IMR-90 (cell line): ENCODE data around the gene BRD4. TPM values are rescaled to one million over a fixed set of nuclear protein-coding genes. Genes with fewer than 3 reads are reported as not detected.

Source experiments
- ATAC-seq: fragments of 200-7000 bp; cut with Tn5 transposase; 2 replicates; pipeline ENCODE4 v1.9.1; 2020; ENCODE audit warnings: low read depth, mild to moderate bottlenecking, moderate library complexity
- BruUV-seq: library from RNA; stranded (reverse); fragments of 400-500 nt; replicated peaks from 2 replicates; lab custom pipeline; 2021; lab: Mats Ljungman, UMichigan
- CTCF ChIA-PET: fragments of 300-600 bp; formaldehyde crosslinking; extraction: SDS; loops from one replicate; lab custom pipeline; 2021; ENCODE audit warnings: antibody characterized with exemption; lab: Yijun Ruan, JAX
- POLR2A ChIA-PET: fragments of 300-600 bp; sonication (Branson Sonifier 250); formaldehyde crosslinking; loops from one replicate; lab custom pipeline; 2022; ENCODE audit warnings: antibody characterized with exemption; ENCODE audit not compliant: unreplicated experiment; lab: Charles Lee
- DNase-seq: peaks from one replicate; pipeline ENCODE4 v3.0.0; 2013
- H2AFZ ChIP-seq: replicated peaks from 2 replicates; pipeline ENCODE3; 2013; ENCODE audit warnings: low read length, mild to moderate bottlenecking; ENCODE audit not compliant: poor library complexity
- H2AK5ac ChIP-seq: 2 replicates; pipeline ENCODE4 v1.6.1; 2013; ENCODE audit warnings: low read depth, low read length, inconsistent platforms
- H2AK9ac ChIP-seq: replicated peaks from 2 replicates; pipeline ENCODE3; 2013; ENCODE audit warnings: mild to moderate bottlenecking, low read depth, low read length, moderate library complexity; ENCODE audit not compliant: poor library complexity
- H2BK120ac ChIP-seq: 2 replicates; pipeline ENCODE4 v1.6.1; 2013; ENCODE audit warnings: low read depth, low read length, inconsistent platforms
- H2BK15ac ChIP-seq: 3 replicates; pipeline ENCODE4 v1.6.1; 2013; ENCODE audit warnings: low read depth, low read length, inconsistent platforms
- H2BK20ac ChIP-seq: 2 replicates; pipeline ENCODE4 v1.6.1; 2013; ENCODE audit warnings: low read depth, mild to moderate bottlenecking, inconsistent platforms, low read length, moderate library complexity
- H2BK5ac ChIP-seq: 2 replicates; pipeline ENCODE4 v1.6.1; 2013; ENCODE audit warnings: mild to moderate bottlenecking, low read depth, low read length, inconsistent platforms; ENCODE audit not compliant: poor library complexity, severe bottlenecking
- H3K14ac ChIP-seq: replicated peaks from 2 replicates; pipeline ENCODE4 v1.6.1; 2013; ENCODE audit warnings: low read depth, low read length, inconsistent platforms
- H3K18ac ChIP-seq: 2 replicates; pipeline ENCODE4 v1.6.1; 2013; ENCODE audit warnings: low read depth, low read length, control low read depth
- H3K23ac ChIP-seq: 2 replicates; pipeline ENCODE4 v1.6.1; 2013; ENCODE audit warnings: low read depth, low read length, inconsistent platforms
- H3K27ac ChIP-seq: 2 replicates; pipeline ENCODE4 v1.5.1; 2013; ENCODE audit warnings: mild to moderate bottlenecking, control low read depth, low read length; ENCODE audit not compliant: insufficient read depth
- H3K27me3 ChIP-seq: 2 replicates; pipeline ENCODE4 v1.6.1; 2013; ENCODE audit warnings: low read length; ENCODE audit not compliant: control insufficient read depth, insufficient read depth
- H3K36me3 ChIP-seq: 2 replicates; pipeline ENCODE4 v1.6.1; 2013; ENCODE audit warnings: low read length, mixed read lengths; ENCODE audit not compliant: control insufficient read depth, insufficient read depth
- H3K4ac ChIP-seq: 2 replicates; pipeline ENCODE4 v1.6.1; 2013; ENCODE audit warnings: low read depth, low read length, inconsistent platforms
- H3K4me1 ChIP-seq: 2 replicates; pipeline ENCODE4 v1.6.1; 2013; ENCODE audit warnings: low read length, mixed read lengths; ENCODE audit not compliant: control insufficient read depth, insufficient read depth
- H3K4me2 ChIP-seq: 2 replicates; pipeline ENCODE4 v1.6.1; 2013; ENCODE audit warnings: low read depth, mild to moderate bottlenecking, control low read depth, low read length, moderate library complexity
- H3K4me3 ChIP-seq: 2 replicates; pipeline ENCODE4 v1.5.1; 2013; ENCODE audit warnings: low read depth, mild to moderate bottlenecking, control low read depth, low read length, moderate library complexity; ENCODE audit not compliant: insufficient read depth
- H3K56ac ChIP-seq: 2 replicates; pipeline ENCODE4 v1.6.1; 2013; ENCODE audit warnings: low read length, inconsistent platforms; ENCODE audit not compliant: insufficient read depth; ENCODE audit errors: extremely low read depth
- H3K79me1 ChIP-seq, 2 experiments: 2 replicates each; pipeline ENCODE4 v1.6.1; 2013; ENCODE audit warnings: low read length in 2 of 2, inconsistent platforms in 1 of 2, low read depth in 1 of 2
- H3K9ac ChIP-seq: 2 replicates; pipeline ENCODE4 v1.6.1; 2013; ENCODE audit warnings: low read depth, low read length, control low read depth
- H3K9me1 ChIP-seq: 2 replicates; pipeline ENCODE4 v1.6.1; 2013; ENCODE audit warnings: low read length, inconsistent platforms; ENCODE audit not compliant: insufficient read depth
- H3K9me3 ChIP-seq: 2 replicates; pipeline ENCODE4 v1.6.1; 2013; ENCODE audit warnings: low read length; ENCODE audit not compliant: control insufficient read depth, insufficient read depth
- H4K20me1 ChIP-seq: 2 replicates; pipeline ENCODE4 v1.6.1; 2013; ENCODE audit warnings: low read length, inconsistent platforms; ENCODE audit not compliant: insufficient read depth
- H4K5ac ChIP-seq: 2 replicates; pipeline ENCODE4 v1.6.1; 2013; ENCODE audit warnings: mild to moderate bottlenecking, low read depth, low read length, control low read depth
- H4K8ac ChIP-seq, 2 experiments: 2 replicates each; pipeline ENCODE4 v1.6.1; 2013; ENCODE audit warnings: low read depth in 2 of 2, low read length in 2 of 2, control low read depth in 1 of 2, inconsistent platforms in 1 of 2
- H4K91ac ChIP-seq: 2 replicates; pipeline ENCODE4 v1.6.1; 2013; ENCODE audit warnings: low read depth, low read length, inconsistent platforms; ENCODE audit not compliant: insufficient read depth
- BHLHE40 ChIP-seq: fragments of 150-350 bp; IDR thresholded peaks from 2 replicates; pipeline ENCODE4 v1.6.1; 2016; ENCODE audit warnings: mild to moderate bottlenecking, low read depth, low read length
- CEBPB ChIP-seq: IDR thresholded peaks from 2 replicates; pipeline ENCODE4 v1.6.1; 2012; ENCODE audit warnings: low read depth, low read length, improper control_type of control experiment
- CHD1 ChIP-seq: IDR thresholded peaks from 2 replicates; pipeline ENCODE4 v1.6.1; 2012; ENCODE audit warnings: low read depth, low read length, improper control_type of control experiment
- FOS ChIP-seq: fragments of 150-350 bp; IDR thresholded peaks from 2 replicates; pipeline ENCODE4 v1.6.1; 2016; ENCODE audit warnings: low read depth, low read length
- MAFK ChIP-seq: IDR thresholded peaks from 2 replicates; pipeline ENCODE4 v1.6.1; 2012; ENCODE audit warnings: low read depth, low read length, improper control_type of control experiment
- MAZ ChIP-seq: IDR thresholded peaks from 2 replicates; pipeline ENCODE4 v1.6.1; 2012; ENCODE audit warnings: low read depth, mild to moderate bottlenecking, low read length, improper control_type of control experiment, moderate library complexity, borderline replicate concordance
- MXI1 ChIP-seq: IDR thresholded peaks from 2 replicates; pipeline ENCODE4 v1.6.1; 2012; ENCODE audit warnings: low read depth, mild to moderate bottlenecking, low read length, moderate library complexity, borderline replicate concordance
- NFE2L2 ChIP-seq: fragments of 150-350 bp; IDR thresholded peaks from 2 replicates; pipeline ENCODE4 v1.6.1; 2016; ENCODE audit warnings: low read depth, mild to moderate bottlenecking, low read length
- POLR2A ChIP-seq: IDR thresholded peaks from 2 replicates; pipeline ENCODE4 v1.6.1; 2012; ENCODE audit warnings: mild to moderate bottlenecking, low read depth, low read length
- RAD21 ChIP-seq: IDR thresholded peaks from 2 replicates; pipeline ENCODE4 v1.6.1; 2012; ENCODE audit warnings: low read length, improper control_type of control experiment
- RCOR1 ChIP-seq: IDR thresholded peaks from 2 replicates; pipeline ENCODE4 v1.6.1; 2012; ENCODE audit warnings: mild to moderate bottlenecking, low read length, improper control_type of control experiment; ENCODE audit not compliant: insufficient replicate concordance
- RFX5 ChIP-seq: IDR thresholded peaks from 2 replicates; pipeline ENCODE4 v1.8.0; 2012; ENCODE audit warnings: low read depth, mild to moderate bottlenecking, low read length, moderate library complexity
- SMC3 ChIP-seq: fragments of 150-350 bp; IDR thresholded peaks from 2 replicates; pipeline ENCODE4 v1.6.1; 2016; ENCODE audit warnings: low read depth, mild to moderate bottlenecking, antibody characterized with exemption, low read length, moderate library complexity
- WGBS, 2 experiments: methylation state at CpG; one replicate each; pipeline versions ENCODE4 v1.1.5 to v1.1.7; 2013; ENCODE audit warnings: missing lambda C conversion rate in 2 of 2; ENCODE audit not compliant: insufficient read length in 1 of 2; ENCODE audit errors: extremely low coverage in 2 of 2; 5-methylcytosine and 5-hydroxymethylcytosine counted together
- dilution Hi-C: fragments of 300-500 bp; cut with HindIII; formaldehyde crosslinking; loops from one replicate; pipeline ENCODE4 v1.14.3; 2018; ENCODE audit warnings: low sequenced_read_pairs; ENCODE audit not compliant: unreplicated experiment
- in situ Hi-C: fragments of 300-500 bp; cut with MboI; formaldehyde crosslinking; loops from 3 replicates; pipeline ENCODE4 v1.14.3; 2019; ENCODE audit warnings: low sequenced_read_pairs, inconsistent platforms, mixed read lengths
- intact Hi-C: fragments of 100-400 bp; cut with micrococcal nuclease; formaldehyde crosslinking; loops from 2 replicates; pipeline ENCODE4 v1.10.0; 2022
- polyA plus RNA-seq, 3 experiments: library from polyadenylated mRNA; depleted of rRNA; stranded (reverse); fragments of >200 nt; gene quantifications; 2 replicates each; pipeline ENCODE4 v1.2.3, GENCODE V29; 2012; ENCODE audit warnings: low replicate concordance in 1 of 3
- total RNA-seq: library from RNA; depleted of rRNA; stranded (reverse); fragments of >200 nt; gene quantifications from 2 replicates; pipeline ENCODE4 v1.2.3, GENCODE V29; 2012
- TF ChIP-seq, protein P1 (sequence below): fragments of 150-350 bp; IDR thresholded peaks from 2 replicates; pipeline ENCODE4 v1.6.1; 2017; ENCODE audit warnings: mild to moderate bottlenecking, antibody characterized with exemption, low read length, low read depth
- TF ChIP-seq, protein P2 (sequence below): fragments of 150-350 bp; IDR thresholded peaks from 2 replicates; pipeline ENCODE4 v1.6.1; 2016; ENCODE audit warnings: low read depth, mild to moderate bottlenecking, low read length, moderate library complexity, borderline replicate concordance
- TF ChIP-seq, protein P3 (sequence below): conservative IDR thresholded peaks from 2 replicates; pipeline ENCODE4 v1.5.1; 2012; ENCODE audit warnings: mild to moderate bottlenecking, low read depth, low read length, improper control_type of control experiment

Gene BRD4
- total and polyA plus RNA-seq, 2 of the 4 experiments (the other 2 are of a cell fraction): 7.0 to 21.1 TPM

DNA sequence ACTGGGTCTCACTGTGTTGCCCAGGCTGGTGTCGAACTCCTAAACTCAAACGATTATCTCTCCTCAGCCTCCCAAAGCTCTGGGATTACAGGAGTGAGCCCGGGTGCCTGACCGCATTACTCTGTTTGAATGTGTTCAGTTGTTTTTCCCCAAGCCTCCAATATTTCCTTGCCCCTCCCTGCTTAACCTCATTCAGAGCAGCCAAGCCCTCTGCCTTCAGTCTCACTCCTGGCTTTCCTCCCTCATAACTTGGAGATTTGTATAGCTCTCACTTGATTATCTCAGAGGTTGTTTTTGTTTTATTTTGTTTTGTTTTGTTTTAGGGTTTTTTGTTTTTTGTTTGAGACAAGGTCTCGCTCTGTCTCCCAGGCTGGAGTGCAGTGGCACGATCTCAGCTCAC lies 111.5 kb downstream of the BRD4 start:
- WGBS, 2 experiments: 83% methylated on average over 4 of the region's 6 CpGs; no CpG with 5 or more reads in 1 of the 2 experiments
- in situ Hi-C loops (no loop called here), intact Hi-C loops (no loop called here), dilution Hi-C loops (no loop called here)
- no peak overlapping the region for H3K14ac ChIP-seq
- POLR2A ChIA-PET: no interaction called here
- no peak overlapping the region for H3K4me2 ChIP-seq
- no peak overlapping the region for H3K18ac ChIP-seq
- no peak overlapping the region for H3K4me3 ChIP-seq
- H4K91ac ChIP-seq: no peak overlapping the region
- ATAC-seq: no peak
- H2AK5ac ChIP-seq: no peak overlapping the region
- H2AK9ac ChIP-seq: no peak overlapping the region
- H2BK15ac ChIP-seq: no peak overlapping the region
- H2BK20ac ChIP-seq: no peak overlapping the region
- H2BK5ac ChIP-seq: no peak overlapping the region
- no peak overlapping the region for H3K27ac ChIP-seq
- no peak overlapping the region for H3K23ac ChIP-seq
- no peak for DNase-seq
- BruUV-seq: no TSS peak
- TF ChIP-seq CEBPB: no peak
- no peak for TF ChIP-seq FOS
- TF ChIP-seq NFE2L2: no peak
- no peak for TF ChIP-seq RCOR1
- TF ChIP-seq BHLHE40: no peak
- TF ChIP-seq MXI1: no peak
- TF ChIP-seq, protein P1, sequence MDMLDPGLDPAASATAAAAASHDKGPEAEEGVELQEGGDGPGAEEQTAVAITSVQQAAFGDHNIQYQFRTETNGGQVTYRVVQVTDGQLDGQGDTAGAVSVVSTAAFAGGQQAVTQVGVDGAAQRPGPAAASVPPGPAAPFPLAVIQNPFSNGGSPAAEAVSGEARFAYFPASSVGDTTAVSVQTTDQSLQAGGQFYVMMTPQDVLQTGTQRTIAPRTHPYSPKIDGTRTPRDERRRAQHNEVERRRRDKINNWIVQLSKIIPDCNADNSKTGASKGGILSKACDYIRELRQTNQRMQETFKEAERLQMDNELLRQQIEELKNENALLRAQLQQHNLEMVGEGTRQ: no peak
- TF ChIP-seq, protein P2, sequence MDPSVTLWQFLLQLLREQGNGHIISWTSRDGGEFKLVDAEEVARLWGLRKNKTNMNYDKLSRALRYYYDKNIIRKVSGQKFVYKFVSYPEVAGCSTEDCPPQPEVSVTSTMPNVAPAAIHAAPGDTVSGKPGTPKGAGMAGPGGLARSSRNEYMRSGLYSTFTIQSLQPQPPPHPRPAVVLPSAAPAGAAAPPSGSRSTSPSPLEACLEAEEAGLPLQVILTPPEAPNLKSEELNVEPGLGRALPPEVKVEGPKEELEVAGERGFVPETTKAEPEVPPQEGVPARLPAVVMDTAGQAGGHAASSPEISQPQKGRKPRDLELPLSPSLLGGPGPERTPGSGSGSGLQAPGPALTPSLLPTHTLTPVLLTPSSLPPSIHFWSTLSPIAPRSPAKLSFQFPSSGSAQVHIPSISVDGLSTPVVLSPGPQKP: no peak
- TF ChIP-seq, protein P3, sequence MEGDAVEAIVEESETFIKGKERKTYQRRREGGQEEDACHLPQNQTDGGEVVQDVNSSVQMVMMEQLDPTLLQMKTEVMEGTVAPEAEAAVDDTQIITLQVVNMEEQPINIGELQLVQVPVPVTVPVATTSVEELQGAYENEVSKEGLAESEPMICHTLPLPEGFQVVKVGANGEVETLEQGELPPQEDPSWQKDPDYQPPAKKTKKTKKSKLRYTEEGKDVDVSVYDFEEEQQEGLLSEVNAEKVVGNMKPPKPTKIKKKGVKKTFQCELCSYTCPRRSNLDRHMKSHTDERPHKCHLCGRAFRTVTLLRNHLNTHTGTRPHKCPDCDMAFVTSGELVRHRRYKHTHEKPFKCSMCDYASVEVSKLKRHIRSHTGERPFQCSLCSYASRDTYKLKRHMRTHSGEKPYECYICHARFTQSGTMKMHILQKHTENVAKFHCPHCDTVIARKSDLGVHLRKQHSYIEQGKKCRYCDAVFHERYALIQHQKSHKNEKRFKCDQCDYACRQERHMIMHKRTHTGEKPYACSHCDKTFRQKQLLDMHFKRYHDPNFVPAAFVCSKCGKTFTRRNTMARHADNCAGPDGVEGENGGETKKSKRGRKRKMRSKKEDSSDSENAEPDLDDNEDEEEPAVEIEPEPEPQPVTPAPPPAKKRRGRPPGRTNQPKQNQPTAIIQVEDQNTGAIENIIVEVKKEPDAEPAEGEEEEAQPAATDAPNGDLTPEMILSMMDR: no peak
- TF ChIP-seq MAZ: no peak
- no peak for TF ChIP-seq POLR2A
- no peak for TF ChIP-seq RAD21
- TF ChIP-seq RFX5: no peak
- no peak for TF ChIP-seq SMC3
- no peak for TF ChIP-seq MAFK
- TF ChIP-seq CHD1: no peak
- no peaks in the 10 kb centered on the region for H3K27me3 ChIP-seq
- H3K9me1 ChIP-seq: peaks cover 3% of the 10 kb centered on the region; the same call in 1 of the 2 replicates
- H4K20me1 ChIP-seq: no peaks in the 10 kb centered on the region
- H2BK120ac ChIP-seq: no peak overlapping the region
- no peak overlapping the region for H3K4ac ChIP-seq
- H3K79me1 ChIP-seq: peaks cover 0 to 8% of the 10 kb centered on the region in 2 experiments; a peak in 1 of 4 replicates
- no peak overlapping the region for H4K8ac ChIP-seq
- H3K9ac ChIP-seq: no peak overlapping the region
- H2AFZ ChIP-seq: no peak overlapping the region
- H3K56ac ChIP-seq: no peak overlapping the region
- H3K4me1 ChIP-seq: peaks cover 8% of the 10 kb centered on the region
- no peaks in the 10 kb centered on the region for H3K9me3 ChIP-seq
- no peak overlapping the region for H4K5ac ChIP-seq
- CTCF ChIA-PET: no interaction called here
- H3K36me3 ChIP-seq: no peaks in the 10 kb centered on the region
